Neuronal stem cell (in vitro differentiated cells): ENCODE results near the gene POU5F1.
"Not testable (repeated sequence)": the region's sequence is repeated elsewhere in the genome, so short reads cannot be mapped to it uniquely, and the experiment has no call there.

Experiments
- DNase-seq: peaks from one replicate; pipeline ENCODE4 v3.0.0-alpha.2; 2013; ENCODE audit warnings: low spot score
- H2AFZ ChIP-seq: one replicate; pipeline ENCODE4 v1.6.1; 2013; ENCODE audit warnings: mild to moderate bottlenecking, low read length, inconsistent platforms
- H2AK5ac ChIP-seq: 2 replicates; pipeline ENCODE4 v1.6.1; 2013; ENCODE audit warnings: low read depth, mild to moderate bottlenecking, inconsistent platforms, low read length, moderate library complexity, mixed read lengths
- H2BK120ac ChIP-seq: 2 replicates; pipeline ENCODE4 v1.6.1; 2013; ENCODE audit warnings: low read depth, mild to moderate bottlenecking, inconsistent platforms, low read length, moderate library complexity, mixed read lengths
- H2BK12ac ChIP-seq: one replicate; pipeline ENCODE4 v1.6.1; 2013; ENCODE audit warnings: low read length, inconsistent platforms
- H2BK15ac ChIP-seq: 2 replicates; pipeline ENCODE4 v1.6.1; 2013; ENCODE audit warnings: mild to moderate bottlenecking, low read length, inconsistent platforms, mixed read lengths
- H2BK5ac ChIP-seq: one replicate; pipeline ENCODE4 v1.6.1; 2013; ENCODE audit warnings: inconsistent platforms, mild to moderate bottlenecking, low read length, moderate library complexity
- H3K14ac ChIP-seq: one replicate; pipeline ENCODE4 v1.6.1; 2013; ENCODE audit warnings: low read length, inconsistent platforms
- H3K18ac ChIP-seq: 2 replicates; pipeline ENCODE4 v1.6.1; 2013; ENCODE audit warnings: low read length, inconsistent platforms
- H3K23ac ChIP-seq: 2 replicates; pipeline ENCODE4 v1.6.1; 2013; ENCODE audit warnings: low read depth, mild to moderate bottlenecking, mixed read lengths, low read length, inconsistent platforms; ENCODE audit not compliant: poor library complexity
- H3K27ac ChIP-seq: replicated peaks from 3 replicates; pipeline ENCODE4 v1.5.1; 2013; ENCODE audit warnings: low read length, inconsistent platforms
- H3K27me3 ChIP-seq, 3 experiments: 2 replicates each; pipeline ENCODE4 v1.6.1; 2013; ENCODE audit warnings: low read length in 3 of 3, mild to moderate bottlenecking in 2 of 3, inconsistent platforms in 1 of 3, low read depth in 1 of 3, mixed read lengths in 1 of 3, moderate library complexity in 1 of 3; ENCODE audit not compliant: control insufficient read depth in 3 of 3, insufficient read depth in 3 of 3
- H3K36me3 ChIP-seq, 2 donors: replicated peaks in 1 of 2; 2 replicates each; pipeline ENCODE4 v1.6.1; 2013; ENCODE audit warnings: low read length in 2 of 2; ENCODE audit not compliant: control insufficient read depth in 2 of 2, insufficient read depth in 2 of 2
- H3K4ac ChIP-seq: 2 replicates; pipeline ENCODE4 v1.6.1; 2013; ENCODE audit warnings: inconsistent platforms, mild to moderate bottlenecking, low read length, moderate library complexity
- H3K4me1 ChIP-seq, 2 donors: 1 replicate in 1 of 2; 2 replicates in 1 of 2; pipeline ENCODE4 v1.6.1; 2013; ENCODE audit warnings: low read length in 2 of 2, low read depth in 1 of 2; ENCODE audit not compliant: control insufficient read depth in 2 of 2, insufficient read depth in 1 of 2
- H3K4me2 ChIP-seq: one replicate; pipeline ENCODE4 v1.6.1; 2013; ENCODE audit warnings: mild to moderate bottlenecking, low read length, inconsistent platforms; ENCODE audit not compliant: insufficient read depth, poor library complexity, severe bottlenecking
- H3K4me3 ChIP-seq, 2 donors: 2 replicates each; pipeline ENCODE4 v1.5.1; 2013; ENCODE audit warnings: low read length in 2 of 2, mild to moderate bottlenecking in 2 of 2, inconsistent platforms in 1 of 2, moderate library complexity in 1 of 2
- H3K79me1 ChIP-seq: one replicate; pipeline ENCODE4 v1.6.1; 2013; ENCODE audit warnings: low read depth, mild to moderate bottlenecking, inconsistent platforms, low read length, moderate library complexity
- H3K9ac ChIP-seq: one replicate; pipeline ENCODE4 v1.6.1; 2013; ENCODE audit warnings: mild to moderate bottlenecking, low read depth, low read length, inconsistent platforms; ENCODE audit not compliant: poor library complexity
- H3K9me3 ChIP-seq, 2 donors: replicated peaks in 1 of 2; 2 replicates each; pipeline versions ENCODE3 to v1.6.1; 2013; ENCODE audit warnings: low read length in 2 of 2, mild to moderate bottlenecking in 2 of 2, inconsistent platforms in 1 of 2, low read depth in 1 of 2, mixed read lengths in 1 of 2, moderate library complexity in 1 of 2; ENCODE audit not compliant: control insufficient read depth in 2 of 2, insufficient read depth in 1 of 2
- H4K8ac ChIP-seq: one replicate; pipeline ENCODE4 v1.6.1; 2013; ENCODE audit warnings: low read depth, mild to moderate bottlenecking, inconsistent platforms, low read length, moderate library complexity
- H4K91ac ChIP-seq: one replicate; pipeline ENCODE4 v1.6.1; 2013; ENCODE audit warnings: low read length, low read depth, mild to moderate bottlenecking, inconsistent platforms; ENCODE audit not compliant: poor library complexity
- WGBS, 2 donors: extraction: QIAGEN DNeasy Blood & Tissue Kit; methylation state at CpG; one replicate each; pipeline ENCODE4 v1.1.7; 2013; ENCODE audit warnings: missing lambda C conversion rate in 2 of 2, mixed read lengths in 1 of 2; ENCODE audit not compliant: insufficient read length in 2 of 2, insufficient replicate concordance in 1 of 2; ENCODE audit errors: extremely low coverage in 2 of 2; 5-methylcytosine and 5-hydroxymethylcytosine counted together

POU5F1 gene

GRCh38 chr6:31189223-31189622, 18.7 kb upstream of the POU5F1 start:
- not testable (repeated sequence) for H2AFZ ChIP-seq, H3K79me1 ChIP-seq, H2BK15ac ChIP-seq, H4K8ac ChIP-seq, H2BK120ac ChIP-seq, H3K18ac ChIP-seq, H3K36me3 ChIP-seq, H4K91ac ChIP-seq, H3K9ac ChIP-seq, H2BK5ac ChIP-seq, H3K4me1 ChIP-seq, DNase-seq, H2BK12ac ChIP-seq, H3K23ac ChIP-seq, H3K4me2 ChIP-seq, H3K27ac ChIP-seq, H3K4me3 ChIP-seq, H3K27me3 ChIP-seq, H3K4ac ChIP-seq, H2AK5ac ChIP-seq, H3K9me3 ChIP-seq, H3K14ac ChIP-seq
- WGBS, 2 donors, result no CpG with 5 or more reads among the region's 3 CpGs

GRCh38 chr6:31187780-31188194, 17.3 kb upstream of the POU5F1 start:
- no peak overlapping the region for H2BK12ac ChIP-seq
- no peaks in the 10 kb centered on the region for H3K9me3 ChIP-seq
- H3K9ac ChIP-seq, result no peak overlapping the region
- H2BK120ac ChIP-seq, result no peak overlapping the region
- no peak overlapping the region for H3K27ac ChIP-seq
- H3K14ac ChIP-seq, result no peak overlapping the region
- H2BK5ac ChIP-seq, result no peak overlapping the region
- H4K91ac ChIP-seq, result no peak overlapping the region
- no peak for DNase-seq
- no peak overlapping the region for H2AK5ac ChIP-seq
- no peak overlapping the region for H3K4me3 ChIP-seq
- no peak overlapping the region for H3K4me2 ChIP-seq
- H2AFZ ChIP-seq, result no peak overlapping the region
- H3K27me3 ChIP-seq, result peaks cover 0 to 2% (median 0%) of the 10 kb centered on the region in 3 experiments
- H3K23ac ChIP-seq, result no peak overlapping the region
- H3K4ac ChIP-seq, result no peak overlapping the region
- H3K79me1 ChIP-seq, result no peaks in the 10 kb centered on the region
- H2BK15ac ChIP-seq, result no peak overlapping the region
- H4K8ac ChIP-seq, result no peak overlapping the region
- no peaks in the 10 kb centered on the region for H3K36me3 ChIP-seq
- no peak overlapping the region for H3K18ac ChIP-seq
- no peaks in the 10 kb centered on the region for H3K4me1 ChIP-seq
- no CpG with 5 or more reads among the region's 5 CpGs for WGBS, 2 donors

- H3K14ac ChIP-seq, result no peak overlapping the region
- DNase-seq, result no peak
- peak overlapping the region; percentile 40 for H2AFZ ChIP-seq
- no peak overlapping the region for H3K27ac ChIP-seq
- H3K9me3 ChIP-seq, result no peaks in the 10 kb centered on the region
- no peak overlapping the region for H2BK15ac ChIP-seq
- no peak overlapping the region for H3K9ac ChIP-seq
- WGBS, 2 donors, result no CpG with 5 or more reads among the region's 24 CpGs
- no peaks in the 10 kb centered on the region for H3K4me1 ChIP-seq
- H3K36me3 ChIP-seq, result no peaks in the 10 kb centered on the region
- H2AK5ac ChIP-seq, result no peak overlapping the region
- H3K18ac ChIP-seq, result no peak overlapping the region
- H2BK5ac ChIP-seq, result no peak overlapping the region
- H3K4me3 ChIP-seq, result no peak overlapping the region
- no peak overlapping the region for H4K91ac ChIP-seq
- no peak overlapping the region for H3K4me2 ChIP-seq
- no peak overlapping the region for H2BK12ac ChIP-seq
- no peak overlapping the region for H2BK120ac ChIP-seq
- no peak overlapping the region for H3K23ac ChIP-seq
- no peak overlapping the region for H4K8ac ChIP-seq
- H3K79me1 ChIP-seq, result no peaks in the 10 kb centered on the region
- H3K4ac ChIP-seq, result no peak overlapping the region
- peaks cover 0 to 2% (median 0%) of the 10 kb centered on the region in 3 experiments for H3K27me3 ChIP-seq
Measured at GRCh38 chr6:31186052-31186734, 15.7 kb upstream of the POU5F1 start.

GRCh38 chr6:31185695-31186051, 15.2 kb upstream of the POU5F1 start:
- H3K27me3 ChIP-seq, H3K18ac ChIP-seq, H3K4me2 ChIP-seq, H3K9me3 ChIP-seq, H2BK15ac ChIP-seq, H3K27ac ChIP-seq, H3K4me3 ChIP-seq, H3K79me1 ChIP-seq, H3K23ac ChIP-seq, H2AFZ ChIP-seq, H3K14ac ChIP-seq, H2BK12ac ChIP-seq, H3K4ac ChIP-seq, H3K9ac ChIP-seq, H2BK120ac ChIP-seq, H4K8ac ChIP-seq, DNase-seq, H2AK5ac ChIP-seq, H2BK5ac ChIP-seq, H4K91ac ChIP-seq, H3K4me1 ChIP-seq, H3K36me3 ChIP-seq: not testable (repeated sequence)
- WGBS, 2 donors, result no CpG with 5 or more reads among the region's 4 CpGs
